CD4-positive, alpha-beta T cell treated with Interleukin-4 for 4 hours (primary cell): Measurements from ENCODE around the gene PTBP3.

ENCODE experiments used
- DNase-seq: peaks from one replicate; pipeline ENCODE4 v3.0.0-alpha.2; 2020

Gene PTBP3

GRCh38 chr9:112261133-112261532 is 72.3 kb downstream of the PTBP3 start:
- no peak for DNase-seq

GRCh38 chr9:112258106-112258505 is 75.3 kb downstream of the PTBP3 start:
- DNase-seq, result no peak

- DNase-seq, result no peak
These were observed 81.2 kb downstream of the PTBP3 start for GRCh38 chr9:112252194-112252593.

- DNase-seq, result no peak
These were observed 84.1 kb downstream of the PTBP3 start for GRCh38 chr9:112249277-112249676.

- DNase-seq, result no peak
These were observed 84.7 kb downstream of the PTBP3 start for GRCh38 chr9:112248722-112249121.

- no peak for DNase-seq
These were observed 86.3 kb downstream of the PTBP3 start for GRCh38 chr9:112247090-112247489.

- DNase-seq, result no peak
These were observed 88.3 kb downstream of the PTBP3 start for GRCh38 chr9:112245126-112245525.

GRCh38 chr9:112242147-112242804 is 91.1 kb downstream of the PTBP3 start:
- no peak for DNase-seq

- DNase-seq, result no peak
These were observed 91.9 kb downstream of the PTBP3 start for GRCh38 chr9:112241491-112241890.

GRCh38 chr9:112239708-112240107 is 93.7 kb downstream of the PTBP3 start:
- DNase-seq, result no peak

- DNase-seq, result no peak
These were observed 94.1 kb downstream of the PTBP3 start for GRCh38 chr9:112239284-112239683.

- no peak for DNase-seq
These were observed 98.6 kb downstream of the PTBP3 start for GRCh38 chr9:112234779-112235178.

GRCh38 chr9:112233769-112234168 is 99.7 kb downstream of the PTBP3 start:
- no peak for DNase-seq

GRCh38 chr9:112232233-112232632 is 101.2 kb downstream of the PTBP3 start:
- DNase-seq, result no peak

GRCh38 chr9:112226091-112226490 is 107.3 kb downstream of the PTBP3 start:
- no peak for DNase-seq

GRCh38 chr9:112224401-112225289 is 108.8 kb downstream of the PTBP3 start:
- no peak for DNase-seq

- peak; percentile 30 for DNase-seq
These were observed 114.5 kb downstream of the PTBP3 start for GRCh38 chr9:112218908-112219307.

GRCh38 chr9:112212926-112213325 is 120.5 kb downstream of the PTBP3 start:
- no peak for DNase-seq

GRCh38 chr9:112207451-112207850 is 126.0 kb downstream of the PTBP3 start:
- no peak for DNase-seq

- no peak for DNase-seq
These were observed 129.9 kb downstream of the PTBP3 start for GRCh38 chr9:112203536-112203935.

GRCh38 chr9:112200711-112201110 is 132.7 kb downstream of the PTBP3 start:
- no peak for DNase-seq

- DNase-seq, result no peak
These were observed 134.8 kb downstream of the PTBP3 start for GRCh38 chr9:112198646-112199045.

- no peak for DNase-seq
These were observed 138.4 kb downstream of the PTBP3 start for GRCh38 chr9:112194969-112195431.
